Measurements from ENCODE around the gene FAM216A.

DNA sequence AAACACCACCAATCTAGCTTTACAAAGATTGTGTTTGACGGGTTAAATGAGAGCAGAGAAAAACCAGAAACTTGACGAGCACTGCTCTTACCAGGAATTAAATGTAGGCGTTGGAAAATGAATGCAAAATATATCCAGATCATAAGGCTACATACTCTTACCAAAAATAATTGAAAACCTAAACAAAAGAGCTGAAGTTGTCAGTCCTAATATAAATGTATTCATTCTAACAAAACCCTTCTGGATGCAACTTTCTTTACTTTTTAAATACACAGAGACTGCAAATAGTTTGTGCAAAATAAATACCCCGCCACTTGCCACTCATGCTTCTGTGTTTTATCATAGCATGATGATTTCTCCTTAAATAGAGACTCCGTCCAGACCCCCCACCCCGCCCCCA lies 66.2 kb downstream of the FAM216A start:
- TF ChIP-seq POLR2A (IDR thresholded peaks at IDR 0.05; ENCODE audit: low read depth, low read length): no peak
- TF ChIP-seq SMC3 (IDR thresholded peaks at IDR 0.05; ENCODE audit: low read depth, low read length): no peak
- TF ChIP-seq, protein P1, sequence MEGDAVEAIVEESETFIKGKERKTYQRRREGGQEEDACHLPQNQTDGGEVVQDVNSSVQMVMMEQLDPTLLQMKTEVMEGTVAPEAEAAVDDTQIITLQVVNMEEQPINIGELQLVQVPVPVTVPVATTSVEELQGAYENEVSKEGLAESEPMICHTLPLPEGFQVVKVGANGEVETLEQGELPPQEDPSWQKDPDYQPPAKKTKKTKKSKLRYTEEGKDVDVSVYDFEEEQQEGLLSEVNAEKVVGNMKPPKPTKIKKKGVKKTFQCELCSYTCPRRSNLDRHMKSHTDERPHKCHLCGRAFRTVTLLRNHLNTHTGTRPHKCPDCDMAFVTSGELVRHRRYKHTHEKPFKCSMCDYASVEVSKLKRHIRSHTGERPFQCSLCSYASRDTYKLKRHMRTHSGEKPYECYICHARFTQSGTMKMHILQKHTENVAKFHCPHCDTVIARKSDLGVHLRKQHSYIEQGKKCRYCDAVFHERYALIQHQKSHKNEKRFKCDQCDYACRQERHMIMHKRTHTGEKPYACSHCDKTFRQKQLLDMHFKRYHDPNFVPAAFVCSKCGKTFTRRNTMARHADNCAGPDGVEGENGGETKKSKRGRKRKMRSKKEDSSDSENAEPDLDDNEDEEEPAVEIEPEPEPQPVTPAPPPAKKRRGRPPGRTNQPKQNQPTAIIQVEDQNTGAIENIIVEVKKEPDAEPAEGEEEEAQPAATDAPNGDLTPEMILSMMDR (conservative IDR thresholded peaks at IDR 0.05; ENCODE audit: low read depth, low read length): no peak
- TF ChIP-seq RCOR1 (IDR thresholded peaks at IDR 0.05; ENCODE audit: insufficient replicate concordance, low read length): no peak
- no peak for TF ChIP-seq RFX5 (IDR thresholded peaks at IDR 0.05; ENCODE audit: low read depth, low read length)
- TF ChIP-seq MXI1 (IDR thresholded peaks at IDR 0.05; ENCODE audit: borderline replicate concordance, low read depth, low read length): no peak
- TF ChIP-seq RAD21 (IDR thresholded peaks at IDR 0.05; ENCODE audit: low read length): no peak
- no peak for TF ChIP-seq BHLHE40 (IDR thresholded peaks at IDR 0.05; ENCODE audit: low read depth, low read length)
- TF ChIP-seq FOS (IDR thresholded peaks at IDR 0.05; ENCODE audit: low read depth, low read length): no peak
- TF ChIP-seq CEBPB (IDR thresholded peaks at IDR 0.05; ENCODE audit: low read depth, low read length): no peak
- TF ChIP-seq MAZ (IDR thresholded peaks at IDR 0.05; ENCODE audit: borderline replicate concordance, low read depth, low read length): no peak
- no peak for TF ChIP-seq MAFK (IDR thresholded peaks at IDR 0.05; ENCODE audit: low read depth, low read length)
- TF ChIP-seq, protein P2, sequence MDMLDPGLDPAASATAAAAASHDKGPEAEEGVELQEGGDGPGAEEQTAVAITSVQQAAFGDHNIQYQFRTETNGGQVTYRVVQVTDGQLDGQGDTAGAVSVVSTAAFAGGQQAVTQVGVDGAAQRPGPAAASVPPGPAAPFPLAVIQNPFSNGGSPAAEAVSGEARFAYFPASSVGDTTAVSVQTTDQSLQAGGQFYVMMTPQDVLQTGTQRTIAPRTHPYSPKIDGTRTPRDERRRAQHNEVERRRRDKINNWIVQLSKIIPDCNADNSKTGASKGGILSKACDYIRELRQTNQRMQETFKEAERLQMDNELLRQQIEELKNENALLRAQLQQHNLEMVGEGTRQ (IDR thresholded peaks at IDR 0.05; ENCODE audit: low read depth, low read length): no peak

Measured in IMR-90 (cell line).